DMS114 treated with DMSO at 0.1 percent for 48 hours (cell line): ENCODE results near the gene AVL9.

Experiments
- DNase-seq: peaks from one replicate; lab custom pipeline; 2025; ENCODE audit not compliant: unreplicated experiment; lab: John Stamatoyannopoulos, UW

Gene AVL9

DNA sequence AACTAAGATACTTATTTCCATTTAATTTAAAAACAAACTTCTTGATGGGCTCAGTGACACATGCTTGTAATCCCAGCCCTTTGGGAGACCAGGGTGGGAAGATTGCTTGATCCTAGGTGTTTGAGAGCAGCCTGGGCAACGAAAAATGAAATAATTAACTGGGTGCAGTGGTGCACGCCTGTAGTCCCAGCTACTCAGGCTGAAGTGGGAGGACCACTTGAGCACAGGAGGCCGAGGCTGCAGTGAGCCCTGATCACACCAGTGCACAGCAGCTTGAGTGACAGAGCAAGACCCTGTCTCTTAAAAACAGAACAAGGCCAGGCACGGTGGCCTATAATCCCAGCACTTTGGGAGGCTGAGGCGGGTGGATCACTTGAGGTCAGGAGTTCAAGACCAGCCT, 37.4 kb downstream of the AVL9 start:
- DNase-seq = no peak

GRCh38 chr7:32533276-32534029, 38.2 kb downstream of the AVL9 start:
- no peak for DNase-seq

DNA sequence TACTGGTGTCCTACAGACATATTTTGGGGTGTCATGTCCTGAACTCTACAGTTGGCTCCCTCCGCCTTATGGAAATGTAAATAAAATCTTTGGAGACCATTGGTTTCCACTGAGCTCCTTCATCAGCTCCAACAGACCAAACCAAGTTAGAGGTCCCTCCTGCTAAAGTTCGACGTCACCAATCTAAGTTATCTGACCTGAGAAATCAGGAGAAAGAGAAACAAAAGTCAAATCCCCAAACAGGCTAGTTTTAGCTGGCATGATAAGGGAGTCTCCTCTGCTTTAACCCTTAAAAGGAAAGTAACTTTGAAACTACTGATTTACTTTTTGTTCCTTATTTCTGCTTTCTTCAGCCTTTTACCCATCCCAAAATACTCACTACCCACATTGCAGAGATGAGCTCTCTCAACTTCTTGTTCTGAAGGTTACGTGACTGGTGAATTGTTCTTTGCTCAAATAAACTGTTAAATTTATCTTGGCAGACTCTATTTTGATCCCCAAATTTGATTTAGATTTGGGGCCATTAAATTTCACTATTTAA, 39.9 kb downstream of the AVL9 start:
- no peak for DNase-seq

- no peak for DNase-seq
Observed at GRCh38 chr7:32536016-32536415, 40.7 kb downstream of the AVL9 start.

DNA sequence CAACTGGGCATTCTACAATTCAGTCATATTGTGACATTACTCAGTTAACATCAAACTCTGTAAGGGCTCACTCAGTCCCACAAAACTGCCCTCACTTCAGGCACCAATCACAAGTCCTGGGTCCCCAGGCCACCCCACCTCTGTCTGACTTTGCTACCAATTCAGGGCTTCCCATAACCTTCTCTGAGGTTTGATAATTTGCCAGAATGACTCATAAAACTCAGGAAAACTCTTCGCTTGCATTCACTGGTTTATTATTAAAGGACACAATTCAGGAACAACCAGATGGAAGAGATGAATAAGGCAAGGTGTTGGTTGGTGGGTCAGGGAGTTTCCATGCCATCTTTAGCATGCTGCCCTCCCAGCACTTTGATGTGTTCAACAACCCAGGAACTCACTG, 41.3 kb downstream of the AVL9 start:
- no peak for DNase-seq

DNA sequence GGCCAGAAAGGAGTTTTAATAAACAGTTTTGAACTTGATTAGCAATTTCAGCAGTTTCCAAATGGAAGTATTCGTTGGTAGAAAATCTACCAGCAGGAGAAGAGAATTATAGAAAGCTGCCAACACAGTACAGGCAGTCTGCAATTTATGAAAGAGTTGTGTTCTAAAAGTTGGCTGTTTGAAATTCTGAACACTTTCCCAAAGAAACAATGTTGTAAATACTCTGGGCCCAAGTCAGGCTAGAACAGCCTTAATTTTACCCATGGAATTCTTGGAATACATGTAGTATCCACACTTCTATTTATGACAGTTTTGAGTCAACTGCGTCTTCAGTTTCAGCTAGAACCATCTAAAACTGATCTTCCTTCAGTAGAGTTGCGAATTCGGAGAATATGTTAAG, 42.5 kb downstream of the AVL9 start:
- DNase-seq = no peak

DNA sequence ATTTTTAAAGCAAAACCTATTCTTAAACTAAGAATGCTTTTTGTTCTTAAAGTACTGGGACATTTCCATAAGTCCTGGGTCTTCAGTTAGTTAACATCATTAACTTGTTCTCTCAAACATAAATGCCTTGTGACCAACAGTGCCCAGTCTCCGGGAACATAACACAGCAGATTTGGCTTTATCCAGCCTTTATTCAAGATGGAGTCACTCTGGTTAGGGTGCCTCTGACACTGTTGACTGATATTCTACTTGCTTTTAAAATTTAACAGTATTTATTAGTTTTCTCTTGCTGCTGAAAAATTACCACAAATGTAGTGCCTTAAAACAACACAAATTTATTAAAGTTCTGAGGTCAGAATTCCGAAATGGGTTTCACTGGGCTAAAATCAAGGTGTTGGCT, 44.1 kb downstream of the AVL9 start:
- no peak for DNase-seq

- DNase-seq = no peak
Observed at GRCh38 chr7:32539919-32540531, 44.7 kb downstream of the AVL9 start.

DNA sequence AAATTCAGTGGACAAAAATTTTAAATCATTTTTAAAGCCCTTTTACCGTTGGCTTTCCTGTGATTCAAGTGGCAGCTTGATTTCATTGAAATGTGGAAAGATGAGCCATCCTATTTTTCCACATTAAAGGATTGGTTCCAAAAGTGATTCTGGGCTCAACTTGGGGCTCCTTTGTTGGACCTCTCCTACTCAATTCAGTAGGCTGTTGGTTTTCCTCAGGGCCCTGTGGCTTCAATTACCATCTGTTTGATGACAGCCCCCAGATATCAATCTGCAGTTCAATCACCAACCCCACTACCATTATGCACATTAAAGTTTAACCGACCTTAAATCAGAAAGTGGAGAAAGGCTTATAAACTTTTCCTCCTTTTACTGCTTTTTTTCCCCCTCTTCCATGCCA, 47.3 kb downstream of the AVL9 start:
- DNase-seq = no peak

DNA sequence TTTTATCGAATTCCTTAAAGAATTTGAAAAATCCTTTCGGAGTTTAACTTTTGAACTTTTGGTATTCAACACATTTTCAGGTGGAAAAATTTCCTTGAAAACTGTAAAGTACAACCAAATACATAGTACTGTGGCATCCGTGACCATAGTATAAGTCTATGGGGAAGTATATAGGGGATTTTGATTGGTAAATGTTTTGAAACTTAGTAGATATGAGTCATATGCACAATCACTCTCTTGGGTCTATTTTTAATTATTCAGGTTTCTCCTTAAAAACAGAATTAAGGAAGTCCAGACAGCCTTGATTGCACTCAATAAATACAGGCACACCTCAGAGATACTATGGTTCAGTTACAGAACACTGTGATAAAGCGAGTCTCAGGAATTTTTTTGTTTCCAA, 64.2 kb downstream of the AVL9 start:
- no peak for DNase-seq

DNA sequence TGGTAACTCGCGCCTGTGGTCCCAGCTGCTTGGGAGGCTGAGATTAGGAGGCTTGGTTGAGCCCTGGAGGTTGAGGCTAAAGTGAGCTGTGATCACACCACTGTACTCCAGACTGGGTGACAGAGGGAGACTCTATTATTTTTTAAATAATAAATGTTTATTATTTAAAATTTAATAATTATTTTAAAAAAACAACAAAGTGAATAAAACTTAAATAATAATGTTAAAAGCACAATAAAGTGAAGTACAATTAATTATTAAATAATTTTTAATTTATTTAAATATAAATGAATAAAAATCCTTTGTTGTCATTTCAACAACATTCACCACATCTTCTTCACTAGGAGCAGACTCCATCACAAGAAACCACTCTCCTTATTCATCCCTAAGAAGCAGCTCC, 64.8 kb downstream of the AVL9 start:
- no peak for DNase-seq

DNA sequence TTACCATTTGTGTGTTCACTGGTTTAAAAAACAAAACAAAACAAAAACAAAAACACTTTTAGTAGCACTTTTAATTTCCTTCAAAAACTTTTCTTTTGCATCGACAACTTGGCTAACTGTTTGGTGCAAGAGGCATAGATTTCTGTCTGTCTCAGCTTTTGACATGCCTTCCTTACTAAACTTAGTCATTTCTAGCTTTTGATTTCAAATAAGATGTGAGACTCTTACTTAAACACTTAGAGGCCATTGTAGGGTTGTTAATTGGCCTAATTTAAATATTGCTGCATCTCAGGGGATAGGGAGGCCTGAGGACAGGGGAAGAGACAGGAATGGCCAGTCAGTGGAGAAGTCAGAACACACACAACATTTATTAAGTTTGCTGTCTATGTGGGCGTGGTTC, 66.3 kb downstream of the AVL9 start:
- DNase-seq = no peak

- no peak for DNase-seq
Observed at GRCh38 chr7:32564542-32564941, 69.3 kb downstream of the AVL9 start.

GRCh38 chr7:32569388-32570289, 74.3 kb downstream of the AVL9 start:
- no peak for DNase-seq

- DNase-seq = no peak
Observed at GRCh38 chr7:32573110-32573687, 77.9 kb downstream of the AVL9 start.

DNA sequence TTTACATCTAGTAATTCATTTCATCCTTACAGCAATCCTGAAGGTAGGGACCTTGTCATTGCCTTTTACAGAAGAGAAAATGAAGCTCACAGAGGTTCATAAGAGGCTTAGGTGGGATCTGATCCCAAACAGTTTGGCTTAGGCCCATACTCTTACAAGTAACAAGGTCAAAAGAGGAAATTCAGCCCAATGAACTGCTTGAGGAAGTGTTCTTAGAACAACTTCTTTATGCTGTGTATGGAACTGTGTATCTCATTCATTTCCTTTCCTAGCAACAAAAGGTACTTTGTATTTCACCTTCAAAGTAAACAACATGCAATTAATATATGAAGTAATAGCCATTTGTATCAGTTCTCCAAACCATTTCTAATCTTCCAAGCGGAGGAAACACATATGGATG, 79.3 kb downstream of the AVL9 start:
- no peak for DNase-seq

GRCh38 chr7:32577421-32577820, 82.1 kb downstream of the AVL9 start:
- DNase-seq = no peak

- DNase-seq = no peak
Observed at GRCh38 chr7:32579776-32580175, 84.5 kb downstream of the AVL9 start.

GRCh38 chr7:32580646-32581045, 85.4 kb downstream of the AVL9 start:
- DNase-seq = no peak

GRCh38 chr7:32582036-32582435, 86.7 kb downstream of the AVL9 start:
- no peak for DNase-seq

DNA sequence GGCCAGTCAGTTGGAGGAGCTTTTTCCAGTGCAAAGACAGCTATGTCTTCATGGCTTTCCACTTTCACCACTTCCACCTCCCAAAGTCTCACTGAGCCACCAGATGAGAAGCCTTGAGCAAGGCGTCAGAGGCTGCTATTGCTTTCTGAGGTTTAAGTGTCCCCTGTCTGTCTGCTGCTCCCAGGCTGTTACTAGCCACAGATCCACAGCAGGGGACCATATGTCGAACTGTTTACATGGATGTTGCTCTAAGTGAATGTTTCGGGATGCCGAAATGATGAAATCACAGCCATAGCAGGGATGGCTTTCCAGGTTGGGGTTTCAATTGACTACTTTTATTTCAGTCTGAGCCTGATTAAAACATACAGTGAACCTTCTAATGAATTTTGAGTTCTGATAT, 88.5 kb downstream of the AVL9 start:
- no peak for DNase-seq
